A673 (cell line): ENCODE measurements around the gene THRB. TPM values are rescaled to one million over a fixed set of nuclear protein-coding genes. Genes with fewer than 3 reads are reported as not detected.

Source experiments
- BruUV-seq: library from RNA; stranded (reverse); fragments of 400-500 nt; replicated peaks from 2 replicates; lab custom pipeline; 2021; lab: Mats Ljungman, UMichigan
- CTCF ChIA-PET: fragments of 300-600 bp; sonication (Branson Sonifier 250); formaldehyde crosslinking; loops from one replicate; lab custom pipeline; 2022; ENCODE audit warnings: antibody characterized with exemption; lab: Charles Lee
- POLR2A ChIA-PET: fragments of 300-600 bp; sonication (Branson Sonifier 250); formaldehyde crosslinking; loops from one replicate; lab custom pipeline; 2022; ENCODE audit warnings: antibody characterized with exemption; ENCODE audit not compliant: low non-redundant PET; lab: Charles Lee
- DNase-seq: peaks from one replicate; pipeline ENCODE4 v3.0.0-alpha.2; 2015; ENCODE audit warnings: low spot score
- H3K27ac ChIP-seq: fragments of 200-600 bp; sonication (generic); 2 replicates; pipeline ENCODE4 v1.5.1; 2016; ENCODE audit warnings: mixed run types, low read depth, mild to moderate bottlenecking, mixed read lengths, antibody characterized with exemption, low read length; ENCODE audit not compliant: poor library complexity, severe bottlenecking
- H3K27me3 ChIP-seq: fragments of 200-600 bp; sonication (generic); replicated peaks from 2 replicates; pipeline ENCODE4 v1.6.1; 2017; ENCODE audit warnings: mixed run types, low read depth, mild to moderate bottlenecking, mixed read lengths, antibody characterized with exemption, low read length; ENCODE audit not compliant: insufficient read depth, poor library complexity
- H3K36me3 ChIP-seq: fragments of 200-600 bp; sonication (generic); 2 replicates; pipeline ENCODE4 v1.6.1; 2016; ENCODE audit warnings: mixed run types, mild to moderate bottlenecking, mixed read lengths, antibody characterized with exemption, low read length; ENCODE audit not compliant: insufficient read depth, poor library complexity, severe bottlenecking
- H3K4me1 ChIP-seq: fragments of 200-600 bp; sonication (generic); 2 replicates; pipeline ENCODE4 v1.6.1; 2017; ENCODE audit warnings: mixed run types, mild to moderate bottlenecking, mixed read lengths, antibody characterized with exemption, low read length; ENCODE audit not compliant: insufficient read depth, poor library complexity, severe bottlenecking
- H3K4me3 ChIP-seq: fragments of 200-600 bp; sonication (generic); 2 replicates; pipeline ENCODE4 v1.5.1; 2016; ENCODE audit warnings: low read depth, mixed run types, mild to moderate bottlenecking, mixed read lengths, low read length; ENCODE audit not compliant: poor library complexity, severe bottlenecking
- H3K9me3 ChIP-seq: fragments of 200-600 bp; sonication (generic); 2 replicates; pipeline ENCODE4 v1.6.1; 2016; ENCODE audit warnings: mixed run types, low read depth, mild to moderate bottlenecking, mixed read lengths, antibody characterized with exemption, low read length; ENCODE audit not compliant: poor library complexity, severe bottlenecking
- CTCF ChIP-seq: fragments of 300-800, 200-600 bp; sonication (generic); conservative IDR thresholded peaks from 2 replicates; pipeline ENCODE4 v1.5.1; 2017; ENCODE audit warnings: low read depth, mild to moderate bottlenecking, antibody characterized with exemption, low read length, moderate library complexity, mixed read lengths
- EZH2 ChIP-seq: fragments of 200-600 bp; sonication (generic); IDR thresholded peaks from 2 replicates; pipeline ENCODE4 v1.6.1; 2017; ENCODE audit warnings: borderline replicate concordance, low read depth, mild to moderate bottlenecking, mixed read lengths, antibody characterized with exemption, low read length; ENCODE audit not compliant: poor library complexity, severe bottlenecking
- intact Hi-C: fragments of 100-400 bp; cut with micrococcal nuclease; formaldehyde crosslinking; loops from one replicate; pipeline ENCODE4 v1.10.0; 2022; ENCODE audit not compliant: unreplicated experiment
- total RNA-seq: library from RNA; stranded (reverse); gene quantifications from 2 replicates; pipeline ENCODE4 v1.2.3, GENCODE V29; 2021

THRB gene
- total RNA-seq, 1 experiment from 2014 or later: 0.11 TPM

- Histone ChIP-seq H3K27ac (no peak overlapping the region), H3K27me3 (peaks cover 53% of the 10 kb centered on the region), H3K9me3 (no peaks in the 10 kb centered on the region), H3K4me1 (peaks cover 11% of the 10 kb centered on the region), H3K4me3 (peak overlapping the region; percentile 46), H3K36me3 (no peaks in the 10 kb centered on the region)
- BruUV-seq: no TSS peak
- intact Hi-C loops: loop anchor here (10.0 kb wide), 1 partner anchor 231 kb away; no protein-coding TSS in a partner anchor
- ChIA-PET POLR2A (no interaction called here), CTCF (interaction anchor here (1.8 kb wide), 1 partner anchor 231 kb away, joined by 8 read pairs; no protein-coding TSS in a partner anchor)
- no peak for TF ChIP-seq EZH2
- TF ChIP-seq CTCF: 0 out of 2 replicates have a peak, but pooled peaks have one; percentile 4
- no peak for DNase-seq
Observed at GRCh38 chr3:24495326-24495994, 810 bp upstream of the THRB start.

GRCh38 chr3:24493746-24494617, 668 bp downstream of the THRB start:
- no peak for DNase-seq
- ChIA-PET CTCF (no interaction called here), POLR2A (no interaction called here)
- no TSS peak for BruUV-seq
- intact Hi-C loops: loop anchor here (1.0 to 10.0 kb wide), 2 partner anchors 229 to 495 kb away; no protein-coding TSS in a partner anchor
- Histone ChIP-seq H3K27me3 (peaks cover 58% of the 10 kb centered on the region), H3K4me1 (peaks cover 11% of the 10 kb centered on the region), H3K9me3 (no peaks in the 10 kb centered on the region), H3K27ac (no peak overlapping the region), H3K36me3 (no peaks in the 10 kb centered on the region), H3K4me3 (peak overlapping the region; percentile 46)
- TF ChIP-seq CTCF (no peak), EZH2 (peak; percentile 71)

GRCh38 chr3:24492971-24493551, 1.6 kb downstream of the THRB start:
- no peaks in the 10 kb centered on the region for H3K36me3 ChIP-seq
- no peak for DNase-seq
- no peak overlapping the region for H3K27ac ChIP-seq
- peaks cover 11% of the 10 kb centered on the region for H3K4me1 ChIP-seq
- H3K9me3 ChIP-seq: no peaks in the 10 kb centered on the region
- TF ChIP-seq CTCF (no peak), EZH2 (no peak)
- CTCF ChIA-PET: no interaction called here
- intact Hi-C loops: loop anchor here (10.0 kb wide), 1 partner anchor 228 kb away; no protein-coding TSS in a partner anchor
- BruUV-seq: no TSS peak
- H3K4me3 ChIP-seq: no peak overlapping the region
- POLR2A ChIA-PET: no interaction called here
- H3K27me3 ChIP-seq: peaks cover 63% of the 10 kb centered on the region
